GM18526 (cell line): ENCODE measurements around the gene ZMIZ1.

Experiments used
- POLR2A ChIP-seq: IDR thresholded peaks from 3 replicates; pipeline ENCODE4 v1.6.1; 2011; ENCODE audit not compliant: insufficient read length; ENCODE audit errors: extremely low read depth

The ZMIZ1 gene

DNA sequence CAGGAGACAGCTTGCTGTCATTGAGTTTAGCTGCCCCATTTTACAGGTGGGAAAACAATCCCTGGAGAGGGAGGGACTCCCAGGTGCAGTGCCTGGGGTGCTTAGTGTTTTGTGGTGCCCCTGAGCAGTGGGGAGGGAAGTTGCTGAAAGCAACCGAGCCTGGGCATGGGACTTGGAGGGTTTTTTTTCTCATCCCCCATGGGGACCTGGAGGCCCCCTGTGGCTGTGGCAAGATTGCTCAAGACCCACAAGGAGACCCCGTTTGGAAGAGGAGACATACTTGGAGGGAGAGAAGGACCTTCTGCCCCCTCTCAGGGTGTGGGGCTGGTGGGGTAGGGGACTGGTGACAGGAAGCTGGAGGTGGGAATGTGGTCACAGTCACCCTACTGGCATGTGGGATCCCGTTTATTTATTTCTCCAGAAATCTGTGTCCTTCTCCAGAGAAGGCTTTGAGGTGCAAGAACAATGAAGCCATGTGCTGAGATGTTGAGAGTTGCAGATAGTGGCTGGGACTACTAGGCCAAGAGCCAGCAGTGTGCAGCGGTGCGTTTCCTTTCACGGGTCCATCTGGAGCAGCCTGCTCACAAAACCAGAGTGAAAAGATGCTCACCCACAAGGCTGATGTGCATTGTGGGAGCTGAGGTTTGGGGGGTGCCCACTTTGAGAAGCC, 21.5 kb downstream of the ZMIZ1 start:
- no peak for TF ChIP-seq POLR2A

- TF ChIP-seq POLR2A = no peak
Measured at GRCh38 chr10:79092292-79092896, 23.6 kb downstream of the ZMIZ1 start.

DNA sequence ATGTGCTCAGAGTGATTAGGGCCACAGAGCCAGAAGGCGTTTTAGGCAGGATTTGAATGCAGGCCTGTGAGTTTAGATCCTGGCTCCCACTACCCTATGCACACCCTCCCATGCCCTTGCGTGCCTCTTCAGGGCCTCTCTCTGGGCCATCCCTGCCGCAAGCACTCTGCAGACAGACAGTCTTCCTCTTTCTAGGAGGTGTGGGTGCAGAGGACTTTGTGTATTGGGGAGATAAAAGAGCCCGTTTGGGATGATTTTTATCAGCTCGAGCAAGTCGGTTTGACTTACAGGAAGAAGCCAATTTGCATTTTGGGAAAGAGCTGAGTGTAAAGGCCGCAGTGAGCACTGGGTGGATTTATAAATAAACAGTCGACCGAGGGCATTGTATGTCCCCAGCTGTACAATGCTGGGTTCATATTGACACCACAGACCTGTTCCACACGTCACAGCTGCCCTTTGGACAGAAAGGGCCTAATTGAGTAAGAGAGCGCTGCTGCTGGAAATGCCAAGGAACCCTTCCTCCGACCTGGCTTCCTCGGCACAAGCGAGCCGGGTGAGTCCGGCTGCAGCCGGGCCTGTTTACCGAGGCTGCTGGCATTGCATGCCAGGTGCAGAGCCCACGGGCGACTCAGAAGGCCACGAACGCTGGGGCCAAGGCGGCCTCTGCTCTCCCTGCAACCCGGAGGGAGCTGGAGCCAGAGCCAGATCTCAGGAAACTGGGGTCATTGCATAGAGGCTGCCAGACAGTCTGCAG, 25.1 kb downstream of the ZMIZ1 start:
- no peak for TF ChIP-seq POLR2A

DNA sequence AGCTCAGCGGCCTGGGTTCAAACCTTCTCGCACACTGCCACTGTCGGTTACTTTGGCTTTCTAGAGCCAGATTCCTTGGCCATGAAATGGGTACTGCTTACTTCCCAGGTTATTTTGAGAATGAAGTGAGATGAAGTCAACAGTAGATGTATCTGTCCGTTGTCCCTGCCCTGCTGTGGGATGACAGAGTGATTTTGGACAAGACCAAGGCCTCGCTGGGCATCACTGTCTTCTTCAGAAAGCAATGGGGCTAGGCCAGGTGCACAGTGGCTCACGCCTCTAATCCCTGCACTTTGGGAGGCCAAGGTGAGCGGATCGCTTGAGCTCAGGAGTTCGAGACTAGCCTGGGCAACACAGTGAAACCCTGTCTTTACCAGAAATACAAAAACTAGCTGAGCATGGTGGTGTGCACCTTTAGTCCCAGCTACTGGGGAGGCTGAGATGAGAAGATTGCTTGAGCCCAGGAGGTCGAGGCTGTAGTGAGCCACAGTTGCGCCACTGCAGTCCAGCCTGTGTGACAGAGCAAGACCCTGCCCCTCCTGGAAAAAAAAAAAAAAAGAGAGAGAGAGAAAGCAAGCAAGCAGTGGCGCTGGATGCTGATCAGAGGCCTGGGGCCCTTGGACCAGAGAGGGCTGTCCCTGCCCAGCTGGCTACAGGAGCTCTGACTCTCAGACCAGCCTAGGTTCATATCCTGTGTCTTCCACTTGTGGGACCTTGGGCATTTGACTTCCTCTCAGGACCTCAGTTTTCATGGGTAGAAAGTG, 25.8 kb downstream of the ZMIZ1 start:
- TF ChIP-seq POLR2A = no peak

- no peak for TF ChIP-seq POLR2A
Measured at GRCh38 chr10:79095316-79095715, 26.6 kb downstream of the ZMIZ1 start.

DNA sequence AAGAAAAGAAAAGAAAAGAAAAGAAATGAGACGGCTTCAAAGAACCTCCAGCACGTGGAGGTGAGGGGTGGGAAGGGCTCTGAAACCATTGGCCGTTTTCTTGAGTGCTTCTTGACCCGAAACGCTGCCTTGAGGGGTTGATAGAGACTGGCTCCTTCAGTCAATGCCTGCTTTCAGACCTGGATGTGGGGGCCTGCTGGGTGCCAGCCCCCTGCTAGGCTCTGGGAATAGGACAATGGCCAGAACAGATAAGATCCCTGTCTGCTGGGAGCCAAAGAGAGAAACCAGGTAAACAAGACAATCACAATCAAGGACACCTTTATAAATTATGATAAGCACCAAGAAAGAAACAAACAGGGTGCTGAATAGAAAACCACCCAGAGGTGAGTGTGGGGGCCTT, 27.7 kb downstream of the ZMIZ1 start:
- TF ChIP-seq POLR2A = no peak

- no peak for TF ChIP-seq POLR2A
Measured at GRCh38 chr10:79097021-79097872, 28.5 kb downstream of the ZMIZ1 start.

- no peak for TF ChIP-seq POLR2A
Measured at GRCh38 chr10:79098061-79098460, 29.3 kb downstream of the ZMIZ1 start.

DNA sequence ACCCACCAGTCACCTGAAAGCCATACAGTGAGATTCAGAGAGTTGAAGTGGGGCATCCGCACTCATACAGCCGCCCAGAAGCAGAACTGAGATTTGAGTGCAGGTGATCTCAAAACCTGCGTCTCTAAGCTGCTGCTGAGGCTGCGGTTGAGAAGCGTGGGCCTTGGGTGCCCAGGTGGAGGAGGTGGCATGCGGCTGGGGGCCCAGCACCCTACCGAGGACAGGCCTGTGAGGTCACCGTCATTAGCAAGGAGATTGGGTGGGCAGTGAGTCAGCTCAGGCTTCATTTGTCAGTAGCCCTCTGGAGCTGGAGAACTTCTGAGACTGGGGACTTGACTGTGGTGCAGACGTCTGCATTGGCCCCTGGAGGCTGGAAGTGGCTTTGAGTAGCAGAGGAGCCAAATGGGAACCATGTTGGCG, 29.8 kb downstream of the ZMIZ1 start:
- TF ChIP-seq POLR2A = no peak

DNA sequence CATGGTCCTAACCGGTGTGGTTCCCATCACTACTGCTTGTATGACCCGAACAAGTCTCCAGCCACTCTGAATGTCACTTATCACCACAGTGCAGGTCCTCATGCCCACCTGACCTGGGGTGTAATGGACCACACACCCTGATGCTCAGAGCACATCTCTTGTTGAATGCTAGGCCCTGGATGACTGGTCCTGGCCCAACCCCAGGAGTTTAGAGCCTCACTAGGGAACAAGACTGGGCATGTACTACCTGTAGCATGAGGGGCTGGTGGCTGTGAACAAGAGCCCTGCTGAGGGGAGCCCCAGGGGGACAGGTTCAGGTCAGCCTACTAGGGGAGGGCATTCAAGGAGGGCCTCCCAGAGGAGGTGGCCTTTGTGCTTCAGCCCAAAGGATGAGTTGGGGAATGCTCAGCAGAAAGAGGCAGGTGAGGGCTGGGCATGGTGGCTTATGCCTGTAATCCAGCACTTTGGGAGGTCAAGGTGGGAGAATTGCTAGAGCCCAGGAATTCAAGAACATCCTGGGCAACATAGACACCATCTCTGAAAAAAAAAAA, 31.2 kb downstream of the ZMIZ1 start:
- TF ChIP-seq POLR2A = no peak

GRCh38 chr10:79100771-79101170, 32.0 kb downstream of the ZMIZ1 start:
- TF ChIP-seq POLR2A = no peak

- no peak for TF ChIP-seq POLR2A
Measured at GRCh38 chr10:79101560-79102497, 33.1 kb downstream of the ZMIZ1 start.

- no peak for TF ChIP-seq POLR2A
Measured at GRCh38 chr10:79102498-79102874, 33.7 kb downstream of the ZMIZ1 start.
